ENCODE measurements around the gene SH3RF3.

SH3RF3 gene

GRCh38 chr2:109486711-109487535, 357.9 kb downstream of the SH3RF3 start:
- DNase-seq = no peak

- DNase-seq = no peak
Measured at GRCh38 chr2:109487536-109487869, 358.5 kb downstream of the SH3RF3 start.

- no peak for DNase-seq
Measured at GRCh38 chr2:109487871-109488655, 359.1 kb downstream of the SH3RF3 start.

GRCh38 chr2:109489296-109489695, 360.3 kb downstream of the SH3RF3 start:
- DNase-seq = no peak

GRCh38 chr2:109493176-109493935, 364.4 kb downstream of the SH3RF3 start:
- no peak for DNase-seq

- DNase-seq = no peak
Measured at GRCh38 chr2:109494351-109494750, 365.3 kb downstream of the SH3RF3 start.

- peak; percentile 27 for DNase-seq
Measured at GRCh38 chr2:109497463-109497862, 368.5 kb downstream of the SH3RF3 start.

- DNase-seq = no peak
Measured at GRCh38 chr2:109497911-109498870, 369.2 kb downstream of the SH3RF3 start.

GRCh38 chr2:109498906-109499305, 369.9 kb downstream of the SH3RF3 start:
- DNase-seq = no peak

- no peak for DNase-seq
Measured at GRCh38 chr2:109499566-109499965, 370.6 kb downstream of the SH3RF3 start.

GRCh38 chr2:109500910-109501309, 371.9 kb downstream of the SH3RF3 start:
- DNase-seq = no peak

- DNase-seq = no peak
Measured at GRCh38 chr2:109501461-109501860, 372.5 kb downstream of the SH3RF3 start.

- no peak for DNase-seq
Measured at GRCh38 chr2:109503191-109503590, 374.2 kb downstream of the SH3RF3 start.

- no peak for DNase-seq
Measured at GRCh38 chr2:109507217-109507616, 378.2 kb downstream of the SH3RF3 start.

GRCh38 chr2:109507828-109508227, 378.8 kb downstream of the SH3RF3 start:
- no peak for DNase-seq

GRCh38 chr2:109508556-109508955, 379.6 kb downstream of the SH3RF3 start:
- DNase-seq = no peak

- peak; percentile 22 for DNase-seq
Measured at GRCh38 chr2:109510136-109511028, 381.4 kb downstream of the SH3RF3 start.

- no peak for DNase-seq
Measured at GRCh38 chr2:109511168-109511567, 382.2 kb downstream of the SH3RF3 start.

- no peak for DNase-seq
Measured at GRCh38 chr2:109512076-109512475, 383.1 kb downstream of the SH3RF3 start.

GRCh38 chr2:109513230-109513629, 384.2 kb downstream of the SH3RF3 start:
- no peak for DNase-seq
